Activated naive CD4-positive, alpha-beta T cell treated with anti-CD3 and anti-CD28 coated beads, Interleukin-2, amount 50 U/mL, for 72 hours (primary cell): ENCODE results near the gene EPGN. TPM values are rescaled to one million over a fixed set of nuclear protein-coding genes. Genes with fewer than 3 reads are reported as not detected.
"Not testable (repeated sequence)": the region's sequence is repeated elsewhere in the genome, so short reads cannot be mapped to it uniquely, and the experiment has no call there.

Experiments
- ATAC-seq, 2 donors: fragments of 150-1000 bp; cut with Tn5 transposase; 2 replicates each; pipeline ENCODE4 v1.10.0; 2021; ENCODE audit warnings: mild to moderate bottlenecking in 2 of 2, moderate library complexity in 2 of 2
- DNase-seq, 2 donors: peaks; one replicate each; pipeline ENCODE4 v3.0.0; 2021 to 2022; ENCODE audit warnings: low spot score in 2 of 2
- H3K27ac Mint-ChIP-seq, 2 donors: one replicate each; pipeline ENCODE4 v1.8.0; 2022; ENCODE audit warnings: mild to moderate bottlenecking in 2 of 2, mixed read lengths in 2 of 2
- H3K36me3 Mint-ChIP-seq, 2 donors: one replicate each; pipeline ENCODE4 v1.8.0; 2022; ENCODE audit warnings: mixed read lengths in 2 of 2
- H3K9me3 Mint-ChIP-seq, 2 donors: one replicate each; pipeline ENCODE4 v1.8.0; 2022; ENCODE audit warnings: mixed read lengths in 2 of 2
- total RNA-seq, 2 donors: library from RNA; stranded (reverse); gene quantifications; one replicate each; pipeline ENCODE4 v1.2.3, GENCODE V29; 2022

EPGN gene
- total RNA-seq, 2 donors from 2014 or later = not detected

DNA sequence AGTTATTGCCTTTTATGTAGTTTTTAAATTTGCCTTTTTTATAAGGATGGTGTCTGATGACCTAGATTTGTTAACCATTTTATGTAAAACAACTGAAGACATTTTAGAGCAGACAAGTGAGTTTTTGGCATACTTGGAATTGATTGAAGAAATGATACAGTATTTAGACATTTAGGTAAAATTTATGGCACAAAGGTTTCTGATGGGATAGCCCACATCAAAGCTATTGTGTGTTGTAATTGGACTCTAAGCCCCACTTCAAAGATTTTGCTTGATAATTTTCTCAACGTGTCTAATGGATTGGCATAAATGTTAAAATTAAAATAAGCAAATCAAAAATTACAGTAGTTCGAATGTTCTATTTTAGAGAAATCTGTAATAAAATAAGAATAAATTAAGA lies 17.6 kb downstream of the EPGN start:
- Mint-ChIP-seq H3K9me3 (no peaks in the 10 kb centered on the region), H3K36me3 (no peaks in the 10 kb centered on the region), H3K27ac (no peak overlapping the region)
- DNase-seq = no peak
- no peak for ATAC-seq

DNA sequence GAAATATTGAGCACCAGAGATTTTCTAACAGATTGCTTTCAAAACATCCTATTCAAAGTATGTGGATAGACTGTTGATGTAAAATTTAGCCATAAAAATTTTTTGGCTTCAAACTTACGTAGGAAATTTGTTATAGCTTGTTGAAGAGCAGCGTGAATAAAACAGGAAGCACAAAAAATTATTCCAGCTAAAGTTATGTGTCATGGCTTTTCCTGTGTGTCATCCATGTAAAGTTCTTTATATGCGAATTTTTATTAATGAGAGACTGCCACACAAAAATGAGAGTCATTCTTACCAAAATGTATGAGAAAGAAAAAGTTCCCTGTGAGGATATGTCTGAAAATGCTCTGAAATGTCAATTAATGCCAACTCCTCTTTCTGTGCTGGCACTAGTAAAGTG lies 19.5 kb downstream of the EPGN start:
- Mint-ChIP-seq H3K9me3 (no peaks in the 10 kb centered on the region), H3K36me3 (no peaks in the 10 kb centered on the region), H3K27ac (no peak overlapping the region)
- DNase-seq (no peak), ATAC-seq (no peak)

DNA sequence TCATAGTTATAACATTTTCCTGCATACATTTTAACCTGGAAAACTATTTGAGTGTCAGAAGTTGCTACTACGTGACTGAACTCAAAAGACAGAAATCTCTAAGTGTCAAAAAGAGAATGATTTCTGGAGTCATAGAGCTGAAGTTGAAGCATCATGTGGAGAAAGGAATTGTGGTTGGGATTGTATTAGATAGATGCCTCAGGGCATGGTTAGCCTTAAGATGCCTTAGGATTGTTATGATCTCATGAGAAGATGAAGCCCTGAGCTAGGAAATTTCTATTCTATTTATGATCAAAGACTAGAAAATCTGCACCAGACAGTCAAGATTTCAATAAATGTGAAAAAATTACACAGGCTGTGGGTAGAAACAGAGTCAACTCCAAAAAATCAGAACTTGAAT lies 20.2 kb downstream of the EPGN start:
- Mint-ChIP-seq H3K36me3 (no peaks in the 10 kb centered on the region), H3K27ac (no peak overlapping the region), H3K9me3 (no peaks in the 10 kb centered on the region)
- no peak for DNase-seq
- no peak for ATAC-seq

DNA sequence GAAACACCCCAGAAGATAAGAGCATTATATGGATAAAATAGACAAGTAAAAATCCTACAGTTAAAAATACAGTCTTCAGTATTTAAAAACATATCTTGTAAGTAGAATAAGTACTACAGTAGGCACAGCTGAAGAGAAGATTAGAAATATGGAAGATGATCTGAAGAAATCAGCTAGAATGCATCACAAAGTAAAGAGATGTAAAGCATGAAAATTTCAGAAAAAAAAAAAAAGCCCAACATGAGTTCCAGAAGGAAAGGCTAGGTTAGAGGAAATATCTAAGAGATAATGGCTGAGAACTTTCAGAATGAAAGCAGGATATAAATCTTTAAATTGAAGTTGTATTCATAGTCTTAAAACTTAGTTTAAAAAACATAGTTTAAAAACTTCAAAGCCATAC lies 21.0 kb downstream of the EPGN start:
- Mint-ChIP-seq H3K9me3 (no peaks in the 10 kb centered on the region), H3K27ac (no peak overlapping the region), H3K36me3 (no peaks in the 10 kb centered on the region)
- no peak for ATAC-seq
- no peak for DNase-seq

DNA sequence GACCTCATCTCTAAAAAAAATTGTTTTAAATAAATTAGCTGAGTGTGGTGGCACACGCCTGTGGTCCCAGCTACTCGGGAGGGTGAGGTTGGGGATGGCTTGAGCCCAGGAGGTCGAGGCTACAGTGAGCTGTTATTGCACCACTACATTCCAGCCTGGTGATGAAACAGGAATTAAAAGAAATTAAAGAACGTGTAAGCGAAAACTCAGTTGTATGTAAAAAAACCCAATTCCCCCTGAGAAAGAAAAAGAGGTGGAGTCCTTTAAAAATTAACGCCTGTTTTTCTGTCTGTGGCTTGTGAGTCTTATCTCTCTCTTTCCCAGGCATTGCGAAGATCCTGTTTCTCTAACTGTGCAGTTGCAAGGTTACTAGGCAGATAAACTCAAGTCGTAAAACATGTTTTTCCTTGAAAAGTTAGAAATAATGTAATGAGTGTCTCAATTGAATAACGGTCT lies 22.1 kb downstream of the EPGN start:
- DNase-seq (no peak), ATAC-seq (no peak)
- Mint-ChIP-seq H3K36me3 (no peaks in the 10 kb centered on the region), H3K9me3 (no peaks in the 10 kb centered on the region), H3K27ac (no peak overlapping the region)

- DNase-seq (no peak), ATAC-seq (no peak)
- H3K9me3 Mint-ChIP-seq = no peaks in the 10 kb centered on the region
- no peak overlapping the region for H3K27ac Mint-ChIP-seq
- H3K36me3 Mint-ChIP-seq = no peaks in the 10 kb centered on the region
These were observed 23.0 kb downstream of the EPGN start for GRCh38 chr4:74331252-74331651.

DNA sequence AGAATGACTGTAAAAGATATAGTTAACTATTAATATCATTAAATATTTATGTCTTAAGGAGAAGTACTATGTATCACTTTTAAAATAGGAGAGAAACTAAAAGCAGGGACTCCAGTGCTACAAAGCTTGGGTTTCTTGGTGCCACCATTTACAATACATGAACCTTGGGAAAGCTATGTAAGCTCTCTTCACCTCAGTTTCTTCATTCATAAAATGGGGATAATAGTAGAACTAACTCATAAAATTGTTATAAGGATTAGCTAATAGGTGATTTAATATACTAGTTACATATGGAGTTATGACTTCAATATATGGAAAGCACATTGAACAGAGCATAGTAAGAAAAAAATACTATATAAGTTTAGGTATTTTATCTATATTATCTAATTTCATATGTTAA lies 23.7 kb downstream of the EPGN start:
- no peak overlapping the region for H3K27ac Mint-ChIP-seq
- ATAC-seq = no peak
- DNase-seq = no peak
- H3K9me3 Mint-ChIP-seq = no peaks in the 10 kb centered on the region
- no peaks in the 10 kb centered on the region for H3K36me3 Mint-ChIP-seq

DNA sequence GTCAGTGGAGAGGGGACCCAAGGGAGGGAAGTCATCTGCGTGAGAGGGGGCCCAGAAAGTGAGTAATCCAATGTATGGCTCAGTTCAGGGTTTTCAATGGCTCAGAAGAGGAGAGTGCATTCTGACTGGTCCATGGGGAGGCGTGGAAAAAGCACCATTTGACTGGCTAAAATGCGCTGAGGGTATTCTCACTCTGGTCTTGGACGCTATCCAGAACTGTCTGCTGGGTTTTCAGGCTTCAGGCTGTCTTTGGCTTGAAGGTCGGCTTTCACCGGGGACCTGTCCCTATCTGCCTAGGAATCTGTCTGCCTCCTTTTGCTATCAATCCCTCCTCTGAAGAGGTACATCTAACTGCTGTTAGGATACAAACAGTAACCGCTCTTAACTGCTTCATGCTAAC lies 26.4 kb downstream of the EPGN start:
- Mint-ChIP-seq H3K27ac (no peak overlapping the region), H3K36me3 (no peaks in the 10 kb centered on the region)

DNA sequence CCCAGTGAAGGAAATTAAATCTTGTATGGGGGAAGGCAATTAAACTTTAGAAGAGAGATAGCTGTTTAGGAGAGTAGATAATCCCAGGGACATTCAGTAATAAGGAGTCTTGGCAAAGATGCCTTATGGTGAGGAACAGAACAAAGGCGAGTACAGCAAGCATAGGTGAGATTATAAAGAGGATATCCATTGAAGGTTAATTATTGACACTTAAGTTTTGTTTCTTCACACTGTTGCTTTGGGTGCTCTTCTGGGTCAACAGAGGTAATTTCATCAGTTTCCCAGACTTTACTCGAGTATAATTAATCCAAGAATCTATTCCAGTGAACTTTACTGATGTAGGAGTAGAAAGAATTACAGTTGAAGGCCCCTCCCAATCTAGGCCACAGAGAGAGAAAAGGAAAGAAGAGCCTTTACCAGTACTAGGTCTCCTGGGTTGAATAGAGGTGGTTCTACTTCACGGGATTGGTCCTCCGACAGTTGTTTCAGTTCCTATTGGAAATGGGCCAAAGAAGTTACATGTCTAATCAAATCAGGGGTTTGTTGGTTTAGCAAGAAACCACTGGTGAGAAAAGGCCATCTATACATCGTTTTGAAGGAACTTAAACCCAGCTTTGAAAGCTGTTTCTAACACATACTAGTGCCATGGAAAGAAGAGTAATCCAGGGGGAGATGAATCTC lies 27.2 kb downstream of the EPGN start:
- no peak for ATAC-seq

More for the DNA sequence above, 26.4 kb downstream of the EPGN start:
- DNase-seq (no peak), ATAC-seq (no peak)
- H3K9me3 Mint-ChIP-seq = no peaks in the 10 kb centered on the region

GRCh38 chr4:74338792-74339333 lies 30.6 kb downstream of the EPGN start:
- no peak for ATAC-seq

More for the DNA sequence above, 27.2 kb downstream of the EPGN start:
- no peak for DNase-seq
- H3K36me3 Mint-ChIP-seq = no peaks in the 10 kb centered on the region
- no peaks in the 10 kb centered on the region for H3K9me3 Mint-ChIP-seq
- no peak overlapping the region for H3K27ac Mint-ChIP-seq

GRCh38 chr4:74339501-74339900 lies 31.2 kb downstream of the EPGN start:
- DNase-seq (no peak), ATAC-seq (no peak)
- peaks cover 0 to 20% of the 10 kb centered on the region in 2 donors for H3K36me3 Mint-ChIP-seq

More at GRCh38 chr4:74338792-74339333, 30.6 kb downstream of the EPGN start:
- no peak overlapping the region for H3K27ac Mint-ChIP-seq
- peaks cover 4 to 5% of the 10 kb centered on the region in 2 donors for H3K9me3 Mint-ChIP-seq
- H3K36me3 Mint-ChIP-seq = peaks cover 0 to 20% of the 10 kb centered on the region in 2 donors
- DNase-seq = no peak

DNA sequence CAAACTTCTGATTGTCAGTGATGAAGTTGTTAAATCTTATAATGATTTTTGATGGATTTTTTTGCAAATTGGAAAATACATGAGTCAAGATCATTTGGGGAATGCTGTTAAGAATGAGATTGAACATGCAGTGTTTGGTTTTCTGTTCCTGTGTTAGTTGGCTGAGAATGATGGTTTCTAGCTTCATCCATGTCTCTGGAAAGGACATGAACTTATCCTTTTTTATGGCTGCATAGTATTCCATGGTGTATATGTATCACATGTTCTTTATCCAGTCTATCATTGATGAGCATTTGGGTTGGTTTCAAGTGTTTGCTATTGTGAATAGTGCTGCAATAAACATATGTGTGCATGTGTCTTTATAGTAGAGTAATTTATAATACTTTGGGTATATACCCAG lies 32.2 kb downstream of the EPGN start:
- not testable (repeated sequence) for H3K27ac Mint-ChIP-seq, ATAC-seq, DNase-seq, H3K9me3 Mint-ChIP-seq
- peaks cover 0 to 25% of the 10 kb centered on the region in 2 donors for H3K36me3 Mint-ChIP-seq

More at GRCh38 chr4:74339501-74339900, 31.2 kb downstream of the EPGN start:
- peaks cover 4 to 5% of the 10 kb centered on the region in 2 donors for H3K9me3 Mint-ChIP-seq
- H3K27ac Mint-ChIP-seq = no peak overlapping the region

DNA sequence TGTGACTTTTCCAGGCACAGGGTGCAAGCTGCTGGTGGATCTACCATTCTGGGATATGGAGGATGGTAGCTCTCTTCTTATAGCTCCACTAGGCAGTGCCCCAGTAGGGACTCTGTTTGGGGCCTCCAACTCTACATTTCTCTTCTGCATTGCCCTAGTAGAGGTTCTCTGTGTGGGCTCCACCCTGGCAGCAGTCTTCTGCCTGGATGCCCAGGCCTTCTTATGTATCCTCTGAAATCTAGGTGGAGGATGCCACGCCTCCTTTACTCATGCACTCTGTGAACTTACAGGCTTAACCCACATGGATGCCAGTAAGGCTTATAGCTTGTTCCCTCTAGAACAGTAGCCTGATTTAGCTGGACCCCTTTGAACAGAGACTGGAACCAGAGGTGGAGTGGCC lies 35.8 kb downstream of the EPGN start:
- ATAC-seq = no peak
- no peak for DNase-seq
- H3K27ac Mint-ChIP-seq = no peak overlapping the region
- peaks cover 0 to 27% of the 10 kb centered on the region in 2 donors for H3K36me3 Mint-ChIP-seq
- H3K9me3 Mint-ChIP-seq = peaks cover 5 to 10% of the 10 kb centered on the region in 2 donors

GRCh38 chr4:74353858-74354257 lies 45.6 kb downstream of the EPGN start:
- no peaks in the 10 kb centered on the region for H3K36me3 Mint-ChIP-seq
- H3K9me3 Mint-ChIP-seq = no peaks in the 10 kb centered on the region
- no peak for DNase-seq
- no peak for ATAC-seq
- H3K27ac Mint-ChIP-seq = no peak overlapping the region

DNA sequence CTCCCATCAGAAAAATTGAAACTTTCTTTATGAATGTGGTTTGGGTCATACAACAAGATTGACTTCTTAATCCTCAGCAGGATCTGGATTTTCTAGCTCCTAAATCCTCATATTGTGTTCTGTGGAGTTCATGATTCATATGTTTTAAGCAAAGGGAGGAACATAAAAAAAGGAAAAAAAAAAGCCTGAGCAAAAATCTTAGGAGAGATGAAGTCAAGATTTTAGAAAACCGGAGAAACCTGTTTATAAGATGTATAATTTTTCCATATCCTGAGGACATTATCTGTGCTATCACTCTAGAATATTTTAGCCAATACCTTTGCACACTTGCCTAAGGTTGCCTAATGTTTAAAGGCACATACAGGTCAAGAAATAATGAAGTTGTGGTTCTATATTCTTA lies 49.7 kb downstream of the EPGN start:
- Mint-ChIP-seq H3K27ac (no peak overlapping the region), H3K36me3 (no peaks in the 10 kb centered on the region), H3K9me3 (no peaks in the 10 kb centered on the region)
- no peak for ATAC-seq
- no peak for DNase-seq

DNA sequence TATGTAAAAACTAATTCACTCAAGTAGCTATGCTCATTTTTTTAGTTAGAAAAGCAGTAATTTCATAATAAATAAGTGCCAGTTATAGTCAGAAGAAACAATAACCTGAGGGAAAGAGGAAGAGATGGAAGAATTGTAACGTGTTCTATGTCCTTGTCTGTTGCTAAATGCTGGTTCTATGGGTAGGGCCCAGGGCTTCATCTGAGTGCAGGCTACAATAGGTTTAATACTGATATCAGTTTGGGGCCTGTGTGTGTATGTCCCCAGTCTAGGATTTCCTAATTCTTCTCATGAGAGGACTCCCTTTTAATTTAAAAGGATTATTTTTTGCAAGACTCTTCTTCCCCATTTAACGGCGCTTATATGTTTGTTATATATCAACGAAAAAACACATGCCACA lies 53.4 kb downstream of the EPGN start:
- Mint-ChIP-seq H3K27ac (no peak overlapping the region), H3K9me3 (no peaks in the 10 kb centered on the region), H3K36me3 (no peaks in the 10 kb centered on the region)
- no peak for DNase-seq
- ATAC-seq = no peak

- no peak overlapping the region for H3K27ac Mint-ChIP-seq
- DNase-seq = no peak
- no peaks in the 10 kb centered on the region for H3K9me3 Mint-ChIP-seq
- no peak for ATAC-seq
- no peaks in the 10 kb centered on the region for H3K36me3 Mint-ChIP-seq
These were observed 54.1 kb downstream of the EPGN start for GRCh38 chr4:74362347-74362746.

DNA sequence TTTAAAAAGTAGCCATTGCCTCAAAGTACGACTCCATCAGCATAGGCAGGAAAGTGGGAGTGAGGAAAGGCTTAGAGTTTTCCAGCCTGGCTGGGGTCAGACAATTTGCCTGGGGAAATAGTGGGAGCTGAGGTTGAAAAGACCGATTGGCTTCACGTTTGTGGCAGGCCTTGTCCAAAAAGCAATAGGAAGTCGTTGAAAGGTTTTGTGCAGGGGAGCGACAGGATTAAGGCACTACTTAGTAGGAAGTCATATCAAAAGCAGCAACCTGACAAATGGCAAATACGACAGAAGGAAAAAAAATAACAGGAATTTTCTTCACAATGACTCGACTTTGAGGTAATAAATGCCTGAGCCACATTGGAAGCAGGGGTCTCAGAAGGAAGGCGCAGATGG lies 56.0 kb downstream of the EPGN start:
- DNase-seq = no peak
- no peak for ATAC-seq
- no peak overlapping the region for H3K27ac Mint-ChIP-seq
- no peaks in the 10 kb centered on the region for H3K36me3 Mint-ChIP-seq
- H3K9me3 Mint-ChIP-seq = no peaks in the 10 kb centered on the region
